Measurements from ENCODE around the gene ZBED4.

ZBED4 gene

GRCh38 chr22:49936018-49936972, 82.7 kb downstream of the ZBED4 start:
- peak; percentile 99 for DNase-seq (ENCODE audit: low read depth in 2 of 2)

DNA sequence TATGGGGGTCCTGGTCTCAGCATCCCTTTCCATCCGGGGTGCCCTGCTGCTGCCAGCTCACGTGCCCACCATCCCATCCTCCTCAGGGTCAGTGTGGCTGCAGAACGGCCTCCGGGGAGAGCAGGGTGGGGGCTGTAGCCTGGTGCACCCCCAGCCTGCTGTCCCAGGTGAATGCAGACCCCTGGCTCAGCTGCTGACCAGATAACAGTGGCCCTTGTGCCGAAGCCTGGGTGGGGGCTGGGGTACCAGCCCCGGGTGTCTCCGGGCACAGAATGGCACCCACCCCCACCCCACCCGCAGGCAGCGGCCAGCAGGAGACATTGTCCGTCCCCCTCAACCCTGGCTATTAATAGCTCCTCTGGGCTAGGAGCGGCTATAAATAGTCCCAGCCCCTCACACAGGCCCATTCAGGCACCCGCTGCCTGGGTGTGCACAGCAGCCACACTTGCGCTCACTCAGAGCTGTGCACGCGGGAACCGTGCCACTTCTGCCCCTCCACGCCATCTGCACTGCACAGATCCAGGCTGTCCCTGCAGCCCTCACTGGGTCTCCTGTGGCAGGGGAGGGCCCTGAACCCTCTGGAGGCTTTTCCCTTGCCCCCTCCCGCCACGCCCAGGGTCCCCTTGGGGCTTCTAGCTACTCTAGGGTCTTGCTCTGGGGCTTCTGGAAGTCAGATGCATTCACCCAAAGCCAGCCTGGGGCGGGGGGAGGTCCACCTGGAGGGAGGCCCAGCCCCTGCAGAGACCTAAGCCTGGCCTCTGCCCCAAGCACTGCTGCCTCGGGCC, 83.5 kb downstream of the ZBED4 start:
- no peak for DNase-seq (ENCODE audit: low read depth in 2 of 2)

DNA sequence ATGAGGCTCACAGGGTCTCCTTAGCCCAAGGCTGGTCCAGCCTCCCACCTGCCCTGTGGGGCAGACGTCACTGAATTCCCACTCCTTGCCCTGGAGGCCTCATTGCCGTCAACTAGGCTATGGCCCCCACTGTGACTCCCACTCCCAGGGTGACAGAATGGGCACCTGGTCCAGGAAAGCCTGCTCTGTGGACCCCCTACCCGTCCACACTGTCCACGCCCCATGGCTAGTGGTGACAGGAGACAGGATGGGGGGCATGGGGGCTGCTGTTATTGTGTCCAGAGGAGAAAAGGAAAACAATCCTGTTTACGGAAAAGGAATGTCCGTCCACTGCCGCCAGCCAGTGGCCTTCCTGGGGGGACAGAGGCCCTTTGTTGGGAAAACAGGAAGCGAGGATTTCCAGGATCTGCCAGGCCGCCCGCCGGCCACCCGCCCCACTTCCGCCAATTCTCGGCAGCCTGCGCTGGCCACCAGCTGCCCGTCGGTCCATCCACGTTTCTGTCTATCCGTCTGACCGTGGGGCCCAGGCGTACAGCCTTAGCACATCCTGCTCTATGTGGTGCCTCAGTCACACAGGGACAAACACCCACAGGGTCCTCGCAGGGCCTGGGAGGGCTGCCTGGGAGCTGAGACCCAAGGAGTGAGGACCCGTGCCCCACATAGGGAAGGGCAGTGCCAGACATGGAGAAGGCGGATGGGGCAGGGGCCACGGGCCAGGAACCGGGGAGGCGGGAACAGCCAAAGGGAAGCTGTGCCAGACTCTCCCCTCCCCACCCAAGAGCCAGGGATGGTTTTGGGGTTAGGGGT, 84.3 kb downstream of the ZBED4 start:
- no peak for DNase-seq (ENCODE audit: low read depth in 2 of 2)

DNA sequence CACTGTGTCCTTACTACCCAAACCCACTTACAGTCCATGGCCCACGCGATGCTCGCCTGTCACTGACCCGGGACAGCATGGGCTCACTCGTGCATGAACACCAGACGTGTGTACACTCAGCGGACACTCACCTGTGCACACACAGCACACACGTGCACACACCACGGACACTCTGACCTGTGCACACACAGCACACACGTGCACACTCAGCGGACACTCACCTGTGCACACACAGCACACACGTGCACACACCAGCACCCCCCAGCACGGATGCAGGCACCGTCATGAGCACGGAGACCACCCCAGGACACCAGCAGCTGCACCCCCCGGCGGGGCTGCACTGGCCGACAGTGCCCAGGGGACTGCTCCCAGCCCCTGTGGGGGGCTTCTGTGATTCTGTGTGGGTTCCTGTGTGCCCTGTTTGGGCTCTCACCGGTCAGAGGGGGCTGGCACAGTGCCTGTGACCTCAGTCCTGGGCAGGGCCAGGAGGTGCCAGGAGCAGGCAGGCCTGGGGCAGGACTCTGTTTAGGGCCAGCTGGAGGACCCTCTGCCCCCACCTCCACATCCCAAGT, 85.0 kb downstream of the ZBED4 start:
- DNase-seq (ENCODE audit: low read depth in 2 of 2): no peak
